Testis (tissue), 2 donors: Measurements from ENCODE around the gene ROBO1.

ENCODE experiments used
- POLR2A ChIP-seq: fragments of 450-650 bp; IDR thresholded peaks from one replicate; pipeline ENCODE4 v1.6.1; 2017; ENCODE audit warnings: antibody characterized with exemption, mild to moderate bottlenecking, moderate library complexity
- TF ChIP-seq, protein P1 (sequence below), 3 experiments: fragments of 450-650 bp in 2 of 3; fragments of 200-600 bp in 1 of 3; sonication (generic) in 1 of 3; IDR thresholded peaks; one replicate each; pipeline ENCODE4 v1.5.1; 2016 to 2019; ENCODE audit warnings: antibody characterized with exemption in 3 of 3, mild to moderate bottlenecking in 2 of 3, moderate library complexity in 1 of 3

GRCh38 chr3:78913711-78914110 lies 854.1 kb downstream of the ROBO1 start:
- TF ChIP-seq, protein P1, sequence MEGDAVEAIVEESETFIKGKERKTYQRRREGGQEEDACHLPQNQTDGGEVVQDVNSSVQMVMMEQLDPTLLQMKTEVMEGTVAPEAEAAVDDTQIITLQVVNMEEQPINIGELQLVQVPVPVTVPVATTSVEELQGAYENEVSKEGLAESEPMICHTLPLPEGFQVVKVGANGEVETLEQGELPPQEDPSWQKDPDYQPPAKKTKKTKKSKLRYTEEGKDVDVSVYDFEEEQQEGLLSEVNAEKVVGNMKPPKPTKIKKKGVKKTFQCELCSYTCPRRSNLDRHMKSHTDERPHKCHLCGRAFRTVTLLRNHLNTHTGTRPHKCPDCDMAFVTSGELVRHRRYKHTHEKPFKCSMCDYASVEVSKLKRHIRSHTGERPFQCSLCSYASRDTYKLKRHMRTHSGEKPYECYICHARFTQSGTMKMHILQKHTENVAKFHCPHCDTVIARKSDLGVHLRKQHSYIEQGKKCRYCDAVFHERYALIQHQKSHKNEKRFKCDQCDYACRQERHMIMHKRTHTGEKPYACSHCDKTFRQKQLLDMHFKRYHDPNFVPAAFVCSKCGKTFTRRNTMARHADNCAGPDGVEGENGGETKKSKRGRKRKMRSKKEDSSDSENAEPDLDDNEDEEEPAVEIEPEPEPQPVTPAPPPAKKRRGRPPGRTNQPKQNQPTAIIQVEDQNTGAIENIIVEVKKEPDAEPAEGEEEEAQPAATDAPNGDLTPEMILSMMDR (IDR thresholded peaks at IDR 0.05), result no peak
- no peak for TF ChIP-seq POLR2A
